Suprapubic skin (tissue), 4 donors: ENCODE data around the gene PPIB. TPM values are rescaled to one million over a fixed set of nuclear protein-coding genes. Genes with fewer than 3 reads are reported as not detected.
A peak's percentile ranks its signal among the peaks of the same experiment; 100 is the strongest.

Source experiments
- DNase-seq, 2 donors: peaks; one replicate each; pipeline ENCODE4 v3.0.0-alpha.2; 2019; ENCODE audit warnings: low spot score in 2 of 2
- H3K27ac ChIP-seq: fragments of 200-600 bp; sonication (generic); one replicate; pipeline ENCODE4 v1.5.1; 2019
- H3K27me3 ChIP-seq: fragments of 200-600 bp; sonication (generic); one replicate; pipeline ENCODE4 v1.5.1; 2019
- H3K36me3 ChIP-seq: fragments of 200-600 bp; sonication (generic); one replicate; pipeline ENCODE4 v1.5.1; 2019
- H3K4me1 ChIP-seq: fragments of 200-600 bp; sonication (generic); one replicate; pipeline ENCODE4 v1.5.1; 2019
- H3K4me3 ChIP-seq: fragments of 200-600 bp; sonication (generic); one replicate; pipeline ENCODE4 v1.5.1; 2019; ENCODE audit warnings: mild to moderate bottlenecking
- H3K9me3 ChIP-seq: fragments of 200-600 bp; sonication (generic); one replicate; pipeline ENCODE4 v1.5.1; 2019
- CTCF ChIP-seq, 2 donors: fragments of 200-600 bp in 1 of 2; fragments of 450-650 bp in 1 of 2; sonication (generic) in 1 of 2; IDR thresholded peaks; one replicate each; pipeline ENCODE4 v1.5.1; 2016 to 2019; ENCODE audit warnings: antibody characterized with exemption in 2 of 2, mild to moderate bottlenecking in 1 of 2, moderate library complexity in 1 of 2
- EP300 ChIP-seq: sonication (generic); formaldehyde crosslinking; IDR thresholded peaks from one replicate; pipeline ENCODE4 v1.6.1; 2017; ENCODE audit warnings: antibody characterized with exemption
- POLR2A ChIP-seq, 2 donors: fragments of 450-650 bp; IDR thresholded peaks; one replicate each; pipeline ENCODE4 v1.6.1; 2017; ENCODE audit warnings: antibody characterized with exemption in 2 of 2, mild to moderate bottlenecking in 2 of 2, moderate library complexity in 2 of 2
- POLR2AphosphoS5 ChIP-seq, 3 donors: sonication (generic); formaldehyde crosslinking; IDR thresholded peaks; one replicate each; pipeline ENCODE4 v1.6.1; 2017; ENCODE audit warnings: antibody characterized with exemption in 3 of 3
- WGBS: methylation state at CpG from one replicate; pipeline ENCODE4 v1.1.5; 2018; 5-methylcytosine and 5-hydroxymethylcytosine counted together
- total RNA-seq, 4 donors: library from RNA; depleted of rRNA; stranded (reverse); fragments of >200 nt; gene quantifications; one replicate each; pipeline ENCODE4 v1.1.0, GENCODE V29; 2016

The PPIB gene
- 100 to 1,000 TPM; 124 to 248 (median 180) TPM for total RNA-seq

GRCh38 chr15:64162869-64163658 lies at the start of gene PPIB:
Gene PPIB (minus strand): TSS chr15:64163022. CDS start chr15:64162986, 36 bp downstream.
- DNase-seq, result peak; percentile 98
- WGBS, result 1% methylated on average over 40 of the region's 69 CpGs
- TF ChIP-seq CTCF (IDR thresholded peaks at IDR 0.05) (peak in 1 of 2 donors; percentile 24), EP300 (no peak), POLR2A (IDR thresholded peaks at IDR 0.05) (peak in 1 of 2 donors; percentile 70), POLR2AphosphoS5 (IDR thresholded peaks at IDR 0.05) (peak; percentile 43 to 90 (median 87))
- Histone ChIP-seq H3K27ac (peak within 1 kb of the TSS; percentile 79), H3K27me3 (no peaks in the 10 kb centered on the region), H3K9me3 (no peaks in the 10 kb centered on the region), H3K4me3 (peak within 1 kb of the TSS; percentile 94), H3K4me1 (peaks cover 45% of the 10 kb centered on the region), H3K36me3 (peaks cover 35% of the 10 kb centered on the region)

GRCh38 chr15:64211696-64212095 lies 48.9 kb upstream of the PPIB start:
- H3K4me1 ChIP-seq, result no peaks in the 10 kb centered on the region
- H3K27me3 ChIP-seq, result no peaks in the 10 kb centered on the region
- no peak for TF ChIP-seq POLR2AphosphoS5 (IDR thresholded peaks at IDR 0.05)
- no peak for TF ChIP-seq POLR2A (IDR thresholded peaks at IDR 0.05)
- no peak for TF ChIP-seq CTCF (IDR thresholded peaks at IDR 0.05)
- no peak for TF ChIP-seq EP300
- 89% methylated on average over 2 of the region's 2 CpGs for WGBS
- H3K9me3 ChIP-seq, result no peaks in the 10 kb centered on the region
- no peak overlapping the region for H3K4me3 ChIP-seq
- H3K27ac ChIP-seq, result no peak overlapping the region
- no peak for DNase-seq
- H3K36me3 ChIP-seq, result peaks cover 40% of the 10 kb centered on the region

- no peak overlapping the region for H3K27ac ChIP-seq
- DNase-seq, result no peak
- no peaks in the 10 kb centered on the region for H3K27me3 ChIP-seq
- H3K36me3 ChIP-seq, result peaks cover 43% of the 10 kb centered on the region
- H3K4me3 ChIP-seq, result no peak overlapping the region
- H3K9me3 ChIP-seq, result no peaks in the 10 kb centered on the region
- TF ChIP-seq EP300 (no peak), POLR2AphosphoS5 (IDR thresholded peaks at IDR 0.05) (no peak), POLR2A (IDR thresholded peaks at IDR 0.05) (no peak), CTCF (IDR thresholded peaks at IDR 0.05) (no peak)
- H3K4me1 ChIP-seq, result no peaks in the 10 kb centered on the region
- WGBS, result 72% methylated on average over 2 of the region's 2 CpGs
Measured at GRCh38 chr15:64210371-64210770, 47.5 kb upstream of the PPIB start.

- Histone ChIP-seq H3K27me3 (no peaks in the 10 kb centered on the region), H3K36me3 (peaks cover 44% of the 10 kb centered on the region), H3K4me3 (no peak overlapping the region), H3K27ac (no peak overlapping the region), H3K9me3 (no peaks in the 10 kb centered on the region), H3K4me1 (no peaks in the 10 kb centered on the region)
- WGBS, result 52% methylated on average over 3 of the region's 3 CpGs
- no peak for DNase-seq
- TF ChIP-seq CTCF (IDR thresholded peaks at IDR 0.05) (no peak), POLR2A (IDR thresholded peaks at IDR 0.05) (no peak), POLR2AphosphoS5 (IDR thresholded peaks at IDR 0.05) (no peak), EP300 (no peak)
Measured at GRCh38 chr15:64209680-64210334, 47.0 kb upstream of the PPIB start.

GRCh38 chr15:64205202-64205601 lies 42.4 kb upstream of the PPIB start:
- no peak for DNase-seq

More at GRCh38 chr15:64205202-64205601, 42.4 kb upstream of the PPIB start:
- H3K27me3 ChIP-seq, result no peaks in the 10 kb centered on the region
- TF ChIP-seq CTCF (IDR thresholded peaks at IDR 0.05) (no peak), POLR2A (IDR thresholded peaks at IDR 0.05) (no peak), EP300 (no peak), POLR2AphosphoS5 (IDR thresholded peaks at IDR 0.05) (no peak)
- no peaks in the 10 kb centered on the region for H3K9me3 ChIP-seq
- no peak overlapping the region for H3K27ac ChIP-seq
- no peak overlapping the region for H3K4me3 ChIP-seq
- no peaks in the 10 kb centered on the region for H3K4me1 ChIP-seq
- H3K36me3 ChIP-seq, result peaks cover 47% of the 10 kb centered on the region
